Measurements from ENCODE around the gene DSE. TPM values are rescaled to one million over a fixed set of nuclear protein-coding genes. Genes with fewer than 3 reads are reported as not detected.

The DSE gene
- total RNA-seq, 4 donors from 2014 or later = 79.5 to 95.5 (median 81.7) TPM

- Histone ChIP-seq H3K4me1 (no peaks in the 10 kb centered on the region), H3K36me3 (peaks cover 0 to 86% (median 0%) of the 10 kb centered on the region in 3 donors), H3K4me3 (no peak overlapping the region), H3K27me3 (no peaks in the 10 kb centered on the region), H3K9me3 (no peaks in the 10 kb centered on the region), H3K27ac (no peak overlapping the region)
- no peak for TF ChIP-seq CTCF (IDR thresholded peaks at IDR 0.05)
- no peak for TF ChIP-seq EP300 (IDR thresholded peaks at IDR 0.05)
- no peak for TF ChIP-seq POLR2A (IDR thresholded peaks at IDR 0.05)
- DNase-seq (ENCODE audit: low spot score in 2 of 2) = no peak
Measured at GRCh38 chr6:116431964-116432595, 61.3 kb downstream of the DSE start.

- WGBS, 2 donors = 89 to 92% methylated on average over 4 of the region's 4 CpGs
- DNase-seq (ENCODE audit: low spot score in 2 of 2) = no peak
- Histone ChIP-seq H3K27ac (no peak overlapping the region), H3K36me3 (peaks cover 0 to 75% (median 0%) of the 10 kb centered on the region in 3 donors), H3K9me3 (no peaks in the 10 kb centered on the region), H3K4me1 (no peaks in the 10 kb centered on the region), H3K4me3 (no peak overlapping the region), H3K27me3 (no peaks in the 10 kb centered on the region)
- no peak for TF ChIP-seq POLR2A (IDR thresholded peaks at IDR 0.05)
Measured at GRCh38 chr6:116433206-116433712, 62.5 kb downstream of the DSE start.

GRCh38 chr6:116434056-116434725 is 63.4 kb downstream of the DSE start:
- 84 to 94% methylated on average over 1 of the region's 1 CpG for WGBS, 2 donors
- Histone ChIP-seq H3K4me1 (peaks cover 0 to 8% (median 0%) of the 10 kb centered on the region in 4 donors), H3K4me3 (no peak overlapping the region), H3K36me3 (peaks cover 0 to 66% (median 0%) of the 10 kb centered on the region in 3 donors), H3K9me3 (no peaks in the 10 kb centered on the region), H3K27me3 (no peaks in the 10 kb centered on the region), H3K27ac (no peak overlapping the region)
- TF ChIP-seq POLR2A (IDR thresholded peaks at IDR 0.05) (no peak), EP300 (IDR thresholded peaks at IDR 0.05) (no peak), CTCF (IDR thresholded peaks at IDR 0.05) (no peak)
- no peak for DNase-seq (ENCODE audit: low spot score in 2 of 2)

GRCh38 chr6:116436586-116436985 is 65.8 kb downstream of the DSE start:
- H3K27me3 ChIP-seq = no peaks in the 10 kb centered on the region
- peaks cover 0 to 47% (median 0%) of the 10 kb centered on the region in 3 donors for H3K36me3 ChIP-seq
- no peak for TF ChIP-seq POLR2A (IDR thresholded peaks at IDR 0.05)
- TF ChIP-seq CTCF (IDR thresholded peaks at IDR 0.05) = no peak
- no peak for TF ChIP-seq EP300 (IDR thresholded peaks at IDR 0.05)
- WGBS, 2 donors = 93 to 96% methylated on average over 7 of the region's 7 CpGs
- peaks cover 0 to 20% (median 0%) of the 10 kb centered on the region in 4 donors for H3K4me1 ChIP-seq
- no peak overlapping the region for H3K27ac ChIP-seq
- DNase-seq (ENCODE audit: low spot score in 2 of 2) = no peak
- H3K9me3 ChIP-seq = no peaks in the 10 kb centered on the region
- H3K4me3 ChIP-seq = no peak overlapping the region

- Histone ChIP-seq H3K36me3 (peaks cover 0 to 36% (median 0%) of the 10 kb centered on the region in 3 donors), H3K9me3 (no peaks in the 10 kb centered on the region), H3K27me3 (no peaks in the 10 kb centered on the region), H3K4me3 (no peak overlapping the region), H3K27ac (no peak overlapping the region), H3K4me1 (peaks cover 0 to 20% (median 0%) of the 10 kb centered on the region in 4 donors)
- TF ChIP-seq EP300 (IDR thresholded peaks at IDR 0.05) (no peak), CTCF (IDR thresholded peaks at IDR 0.05) (no peak), POLR2A (IDR thresholded peaks at IDR 0.05) (no peak)
- DNase-seq (ENCODE audit: low spot score in 2 of 2) = no peak
Measured at GRCh38 chr6:116437656-116438055, 66.9 kb downstream of the DSE start.
